GM18517 (cell line): ENCODE results near the gene MROH9.
"Not testable (repeated sequence)": the region's sequence is repeated elsewhere in the genome, so short reads cannot be mapped to it uniquely, and the experiment has no call there.

Experiments used
- ATAC-seq: cut with Tn5 transposase; IDR thresholded peaks from one replicate; pipeline ENCODE4 v1.9.1; 2021; ENCODE audit warnings: mild to moderate bottlenecking, moderate library complexity; ENCODE audit not compliant: unreplicated experiment

MROH9 gene

DNA sequence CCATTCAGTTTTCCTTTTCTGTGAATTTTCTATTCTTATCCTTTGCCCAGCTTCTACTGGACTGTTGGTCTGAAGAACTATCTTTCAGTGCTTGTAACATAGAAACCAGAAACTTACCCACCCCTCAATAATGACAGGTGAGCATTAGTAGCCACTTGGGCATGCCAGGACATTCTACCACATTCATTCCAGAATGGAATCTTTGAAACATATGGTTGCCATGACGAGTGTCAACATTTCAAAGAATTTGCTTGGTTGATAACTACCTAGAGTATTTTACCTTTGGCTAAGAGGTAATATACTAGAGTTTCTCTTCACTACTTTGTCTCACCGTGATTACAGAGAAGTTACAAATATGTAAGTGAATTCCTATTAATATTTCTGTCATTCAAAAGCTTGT is at the start of gene MROH9:
MROH9 (plus strand) TSS at position 304 of the 400 bp plus-strand sequence. CDS start 10,023 bp downstream, outside the sequence.
- no peak for ATAC-seq

DNA sequence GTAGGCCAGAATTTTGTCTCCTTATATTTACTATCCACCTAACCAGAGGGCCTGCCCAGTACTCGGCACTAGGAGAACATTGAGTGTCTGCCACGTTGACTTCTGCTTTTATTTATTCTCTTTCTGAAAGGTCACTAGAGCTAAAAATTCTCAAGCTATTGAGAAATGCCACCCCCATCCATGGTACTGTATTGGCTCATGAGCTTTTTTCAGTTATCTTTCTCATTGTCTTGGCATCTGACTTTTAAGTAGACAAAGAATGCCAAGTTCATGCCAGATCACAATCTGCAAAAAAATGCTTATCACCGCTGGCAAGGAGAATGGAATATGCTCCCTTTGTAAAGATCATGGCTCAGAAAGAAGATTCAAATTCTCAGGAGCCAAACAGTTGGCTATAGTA is 49.8 kb upstream of the MROH9 start:
- ATAC-seq = no peak

DNA sequence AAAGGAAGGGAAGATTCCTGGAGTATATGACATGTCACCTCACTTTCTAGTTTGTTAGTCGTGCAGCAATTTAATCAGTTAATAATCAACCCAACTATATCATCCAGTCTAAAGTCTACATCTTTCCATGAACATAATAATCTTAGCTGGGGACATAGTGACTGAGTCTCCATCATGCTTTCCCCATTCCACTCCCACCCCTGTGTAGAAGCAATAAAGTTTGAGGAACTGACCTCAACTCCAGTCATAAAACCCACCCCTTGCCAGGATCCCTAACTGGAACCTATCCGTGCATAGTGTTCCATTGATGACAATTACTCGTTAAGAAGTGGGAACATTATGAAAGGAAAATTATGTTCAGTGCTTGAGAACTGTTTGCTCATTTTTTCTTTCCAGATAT is 48.9 kb upstream of the MROH9 start:
- ATAC-seq = no peak

DNA sequence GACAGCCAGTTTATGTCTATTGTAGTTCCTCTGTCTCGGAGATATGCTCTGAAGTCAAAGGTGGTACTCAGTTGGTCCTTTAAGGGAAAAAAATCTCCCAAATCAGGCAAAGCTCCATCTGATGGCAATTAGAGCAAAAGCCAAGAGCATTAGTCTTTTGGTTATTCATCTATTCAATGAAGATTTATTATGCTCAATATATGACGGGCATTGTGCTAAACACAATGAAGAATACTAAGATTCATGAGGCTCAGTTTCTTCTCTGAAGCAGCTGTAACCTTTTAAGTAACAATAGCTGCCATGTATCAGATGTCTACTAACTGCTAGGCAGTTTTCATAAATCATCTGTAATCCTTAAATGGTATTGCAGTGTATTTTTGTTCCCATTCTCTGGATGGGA is 47.6 kb upstream of the MROH9 start:
- no peak for ATAC-seq

GRCh38 chr1:170891872-170892271 is 43.5 kb upstream of the MROH9 start:
- no peak for ATAC-seq

DNA sequence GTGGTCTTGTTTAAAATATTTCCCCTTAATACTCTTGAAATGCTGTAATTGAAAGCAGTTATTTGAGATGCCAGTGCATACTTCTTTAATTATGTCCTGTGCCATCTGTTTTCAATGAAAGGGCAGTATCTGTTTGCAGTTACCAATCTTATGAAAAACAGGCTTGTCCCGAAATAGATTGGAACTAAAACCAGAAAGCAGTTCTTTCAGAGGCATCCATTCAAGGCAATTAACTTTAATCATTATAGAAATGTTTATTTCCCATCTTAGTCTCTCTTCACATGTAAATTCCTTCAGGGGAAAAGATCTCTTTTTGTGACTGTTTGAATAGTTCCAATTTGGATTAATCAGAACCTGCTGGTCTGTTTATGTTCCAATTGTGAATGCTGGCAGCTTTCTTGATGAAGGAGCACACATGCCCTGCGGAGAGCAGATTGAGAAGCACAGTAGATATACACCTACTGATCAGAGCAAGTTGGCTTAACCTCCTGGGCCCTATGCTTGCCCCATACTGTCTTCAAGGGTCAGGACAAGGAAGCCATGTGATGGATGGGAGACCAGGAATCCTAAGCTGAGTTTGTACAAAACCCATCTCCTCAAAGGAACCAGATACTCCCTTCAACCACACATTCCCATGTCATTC is 41.6 kb upstream of the MROH9 start:
- ATAC-seq = no peak

DNA sequence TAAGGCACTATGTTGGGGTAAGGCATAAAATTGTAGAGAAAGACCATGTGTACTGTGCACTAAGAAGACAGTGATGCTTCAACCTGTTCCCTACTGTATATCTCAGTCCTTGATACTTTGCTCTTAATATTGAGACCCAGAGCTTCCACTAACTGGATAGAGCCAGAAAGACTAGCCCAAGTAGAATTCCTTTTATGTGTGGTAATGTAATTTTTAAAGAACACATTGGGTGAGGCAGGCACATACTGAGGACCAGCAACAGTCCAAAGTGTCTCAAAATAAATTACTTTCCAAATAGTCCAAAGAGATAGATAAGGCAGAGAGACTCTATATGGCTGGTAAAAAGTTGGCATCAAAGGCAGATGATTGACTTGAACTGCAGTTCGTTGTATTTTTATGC is 31.4 kb upstream of the MROH9 start:
- ATAC-seq = no peak

- ATAC-seq = no peak
Observed at GRCh38 chr1:170908942-170909341, 26.4 kb upstream of the MROH9 start.

- no peak for ATAC-seq
Observed at GRCh38 chr1:170910273-170910672, 25.1 kb upstream of the MROH9 start.

- ATAC-seq = no peak
Observed at GRCh38 chr1:170917373-170917772, 18.0 kb upstream of the MROH9 start.

- ATAC-seq = not testable (repeated sequence)
Observed at GRCh38 chr1:170924656-170925055, 10.7 kb upstream of the MROH9 start.

GRCh38 chr1:170927955-170928840 is 7.1 kb upstream of the MROH9 start:
- ATAC-seq = no peak

DNA sequence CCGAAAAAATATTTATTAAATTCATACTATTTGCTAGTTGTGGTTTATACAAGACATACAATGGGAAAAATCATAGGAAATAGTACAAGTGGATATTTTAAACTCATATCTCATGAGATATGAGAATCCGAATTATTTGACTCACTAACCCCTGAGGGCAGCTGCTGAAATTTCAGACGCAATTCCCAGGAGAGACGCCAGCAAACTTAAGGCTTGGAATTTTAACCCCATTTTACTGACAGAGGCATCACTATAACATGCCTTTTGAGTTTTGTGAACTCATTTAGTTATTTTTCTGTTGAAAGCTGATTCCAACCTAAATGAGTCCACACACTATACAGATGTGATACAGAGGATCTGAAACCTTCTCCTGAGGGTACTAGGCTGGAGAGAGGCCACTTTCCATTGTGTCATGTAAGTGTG is 5.9 kb upstream of the MROH9 start:
- no peak for ATAC-seq

DNA sequence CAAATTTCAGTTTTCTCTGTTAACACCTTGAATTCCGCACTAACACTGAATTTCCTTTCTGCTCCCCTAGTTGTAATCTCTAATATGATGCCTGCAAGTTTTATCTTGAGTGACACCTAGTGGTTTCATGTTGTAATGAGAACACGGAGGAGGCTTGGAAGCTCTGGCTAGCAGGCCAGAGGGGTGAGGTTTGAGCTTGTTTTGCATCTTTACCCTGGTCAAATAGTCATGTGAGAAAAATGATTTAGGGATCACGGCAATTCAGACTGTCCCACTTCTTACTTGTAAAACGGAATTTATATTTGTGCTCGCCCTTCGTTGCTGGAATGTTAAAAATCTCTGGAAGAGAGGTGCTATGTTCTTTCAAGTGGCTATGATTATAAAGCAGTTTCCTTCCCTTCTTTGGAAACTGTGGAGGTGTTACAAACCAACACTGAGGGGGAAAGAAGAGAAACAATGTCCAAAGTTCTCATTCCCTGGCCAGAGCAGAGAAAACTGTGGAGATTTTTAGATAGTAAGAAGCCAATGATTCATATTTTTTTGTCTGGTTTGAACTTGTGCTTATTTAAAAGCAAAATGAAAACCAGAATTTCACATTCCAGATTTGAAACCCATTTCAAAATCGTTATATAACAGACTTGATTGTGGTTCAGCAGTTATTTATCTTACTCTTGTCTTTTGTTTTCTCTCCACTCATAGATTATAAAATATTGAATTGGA is 5.3 kb upstream of the MROH9 start:
- peak; percentile 94 for ATAC-seq

DNA sequence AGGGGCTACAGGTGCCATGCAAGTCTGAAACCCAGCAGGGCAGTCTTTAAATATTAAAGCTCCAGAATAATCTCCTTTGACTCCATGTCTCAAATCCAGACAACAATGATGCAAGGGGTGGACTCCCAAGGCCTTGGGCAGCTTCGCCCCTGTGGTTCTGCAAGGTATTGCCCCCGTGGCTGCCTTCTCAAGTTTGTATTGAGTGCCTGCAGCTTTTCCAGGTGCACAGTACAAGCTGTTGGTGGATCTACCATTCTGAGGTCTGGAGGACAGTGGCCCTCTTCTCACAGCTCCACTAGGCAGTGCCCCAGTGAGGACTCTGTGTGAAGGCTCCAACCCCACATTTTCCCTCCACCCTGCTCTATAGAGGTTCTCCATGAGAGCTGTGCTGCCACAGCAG is 3.7 kb upstream of the MROH9 start:
- no peak for ATAC-seq

GRCh38 chr1:170932236-170932635 is 3.1 kb upstream of the MROH9 start:
- ATAC-seq = no peak

GRCh38 chr1:170938281-170938680 is 2.9 kb downstream of the MROH9 start:
- no peak for ATAC-seq

DNA sequence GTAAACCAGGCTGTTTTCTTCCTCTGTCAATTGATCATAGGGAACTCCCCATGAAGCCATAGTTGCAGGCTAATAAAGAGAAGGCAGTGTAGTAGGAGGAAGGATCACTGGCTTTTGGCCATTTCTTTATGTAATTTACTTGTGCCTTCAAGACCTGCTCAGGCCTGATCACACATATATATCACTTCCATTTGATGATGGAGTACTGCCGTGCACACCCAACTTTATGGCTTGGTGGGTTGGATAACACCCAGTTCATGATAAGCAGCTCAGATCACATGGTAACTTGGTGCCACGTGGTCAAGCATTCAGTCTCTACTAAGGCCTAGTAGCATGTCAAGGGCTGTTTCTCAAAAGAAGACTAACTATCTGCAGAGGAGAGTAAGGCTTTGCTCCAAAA is 4.1 kb downstream of the MROH9 start:
- ATAC-seq = no peak

DNA sequence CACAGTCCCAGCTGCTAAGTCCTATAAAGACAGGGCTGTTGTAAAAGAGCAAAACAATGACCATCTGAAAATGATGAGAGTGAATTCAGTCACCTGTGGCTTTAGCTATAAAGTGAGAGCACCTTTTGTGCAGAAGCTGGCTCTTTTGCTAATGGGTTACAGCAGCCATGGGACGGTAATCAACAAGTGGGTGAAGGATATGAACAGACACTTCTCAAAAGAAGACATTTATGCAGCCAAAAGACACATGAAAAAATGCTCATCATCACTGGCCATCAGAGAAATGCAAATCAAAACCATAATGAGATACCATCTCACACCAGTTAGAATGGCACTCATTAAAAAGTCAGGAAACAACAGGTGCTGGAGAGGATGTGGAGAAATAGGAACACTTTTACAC is 16.4 kb downstream of the MROH9 start:
- ATAC-seq = not testable (repeated sequence)

GRCh38 chr1:170959385-170959784 is 24.1 kb downstream of the MROH9 start:
- ATAC-seq = no peak

GRCh38 chr1:170964506-170964905 is 29.2 kb downstream of the MROH9 start:
- no peak for ATAC-seq
